GM12874 (cell line): ENCODE results near the gene FBN3.

Source experiments
- CTCF ChIP-seq: IDR thresholded peaks from 2 replicates; pipeline ENCODE4 v1.5.1; 2011; ENCODE audit warnings: low read depth, mild to moderate bottlenecking, control low read depth, low read length, moderate library complexity; ENCODE audit not compliant: insufficient read depth

The FBN3 gene

DNA sequence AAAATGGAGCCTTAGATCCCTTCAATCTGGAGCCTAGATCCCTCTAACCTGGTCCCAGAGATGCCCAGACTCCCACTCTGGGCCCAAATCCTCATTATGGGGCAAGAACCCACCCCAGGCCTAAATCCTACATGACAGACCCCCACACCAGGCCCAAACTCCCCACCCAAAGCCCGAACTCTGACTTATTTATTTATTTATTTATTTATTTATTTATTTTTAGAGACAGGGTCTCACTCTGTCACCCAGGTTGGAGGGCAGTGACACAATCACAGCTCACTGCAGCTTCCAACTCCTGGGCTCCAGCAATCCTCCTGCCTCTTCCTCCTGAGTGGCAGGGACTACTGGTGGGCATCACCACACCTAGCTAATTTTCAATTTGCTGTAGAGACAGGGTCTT is 12.0 kb downstream of the FBN3 start:
- no peak for TF ChIP-seq CTCF

DNA sequence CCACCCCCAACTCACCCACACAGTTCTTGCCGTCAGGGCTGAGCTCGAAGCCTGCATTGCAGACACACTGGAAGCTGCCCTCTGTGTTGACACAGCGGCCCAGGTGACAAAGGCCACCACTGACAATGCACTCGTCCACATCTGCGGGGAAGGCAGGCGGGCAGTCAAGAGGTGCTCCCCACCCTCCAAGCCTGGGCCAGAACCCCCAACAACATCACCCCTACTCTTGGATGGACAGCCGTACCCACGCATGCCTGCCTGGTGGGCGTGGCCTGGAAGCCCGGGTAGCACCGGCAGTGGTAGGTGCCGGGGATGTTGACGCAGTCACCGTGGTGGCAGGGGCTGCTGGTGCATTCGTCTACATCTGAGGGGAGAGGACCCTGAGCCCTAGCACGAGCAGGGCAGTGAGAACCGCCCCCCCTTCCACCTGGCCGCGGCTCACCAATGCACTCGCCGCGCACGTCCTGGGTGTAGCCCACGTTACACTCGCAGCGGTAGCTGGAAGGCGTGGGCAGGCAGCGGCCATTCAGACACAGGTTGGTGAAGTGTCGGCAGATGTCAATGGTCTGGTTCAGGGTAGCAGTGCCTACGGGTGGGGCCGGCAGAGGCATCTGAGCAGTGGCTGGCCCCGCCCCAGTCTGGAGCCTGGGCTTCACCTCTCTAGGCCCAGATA is 13.3 kb downstream of the FBN3 start:
- no peak for TF ChIP-seq CTCF

GRCh38 chr19:8132858-8133458 is 16.4 kb downstream of the FBN3 start:
- TF ChIP-seq CTCF: no peak

GRCh38 chr19:8131517-8131916 is 17.9 kb downstream of the FBN3 start:
- TF ChIP-seq CTCF: no peak

- no peak for TF ChIP-seq CTCF
Measured at GRCh38 chr19:8129061-8129618, 20.3 kb downstream of the FBN3 start.

DNA sequence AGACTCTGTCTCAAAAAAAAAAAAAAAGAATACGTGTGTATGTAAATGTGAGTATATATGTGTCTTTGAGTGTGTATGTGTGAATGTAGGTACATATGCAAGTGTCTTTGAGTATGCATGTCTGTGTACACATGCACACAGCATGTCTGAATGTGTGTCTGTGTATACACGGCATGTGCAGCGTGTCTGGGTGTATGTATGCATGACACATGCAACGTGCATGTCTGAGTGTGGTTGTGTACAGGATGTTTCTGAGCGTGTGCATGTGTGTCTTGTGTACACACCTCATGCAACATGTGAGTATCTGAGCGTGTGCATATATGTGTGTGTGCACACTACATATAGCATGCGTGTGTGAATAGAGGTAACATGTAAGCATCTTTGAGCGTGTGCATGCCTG is 20.8 kb downstream of the FBN3 start:
- no peak for TF ChIP-seq CTCF

DNA sequence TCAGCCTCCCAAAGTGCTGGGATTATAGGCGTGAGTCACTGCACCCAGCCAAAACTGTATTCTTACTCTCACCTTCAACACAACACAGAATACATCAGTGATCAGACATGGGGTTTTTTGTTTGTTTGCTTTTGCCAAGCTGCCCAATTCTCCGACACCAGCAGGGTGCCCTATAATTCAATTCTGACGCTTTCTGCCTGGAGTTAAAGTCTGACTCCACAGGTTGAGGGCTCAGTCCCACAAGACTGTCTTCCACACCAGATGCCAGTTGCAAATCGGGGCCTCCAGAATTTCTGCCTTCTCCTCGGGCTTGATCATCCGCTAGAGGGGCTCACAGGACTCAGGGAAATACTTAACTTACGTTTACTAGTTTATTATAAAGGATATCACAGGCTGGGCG is 22.1 kb downstream of the FBN3 start:
- no peak for TF ChIP-seq CTCF
